WTC11 (cell line): ENCODE data around the gene CARS2.

Source experiments
- CREB1 ChIP-seq: sonication (generic); formaldehyde crosslinking; IDR thresholded peaks from 2 replicates; pipeline ENCODE4 v1.8.0; 2023; ENCODE audit warnings: mild to moderate bottlenecking, missing genetic modification reagents
- CTCF ChIP-seq: fragments of 200-600 bp; IDR thresholded peaks from 2 replicates; pipeline ENCODE4 v1.8.0; 2022; ENCODE audit warnings: antibody characterized with exemption
- ESRRA ChIP-seq: sonication (generic); formaldehyde crosslinking; IDR thresholded peaks from 2 replicates; pipeline ENCODE4 v1.8.1; 2022; ENCODE audit warnings: mild to moderate bottlenecking, missing genetic modification reagents, borderline replicate concordance
- GTF2I ChIP-seq: fragments of 250-450 bp; sonication (Bioruptor Pico); conservative IDR thresholded peaks from 2 replicates; pipeline ENCODE4 v1.4.0; 2021; ENCODE audit warnings: mild to moderate bottlenecking
- SP1 ChIP-seq: sonication (generic); formaldehyde crosslinking; conservative IDR thresholded peaks from 2 replicates; pipeline ENCODE4 v1.8.1; 2022; ENCODE audit warnings: missing genetic modification reagents
- TEAD4 ChIP-seq: sonication (generic); formaldehyde crosslinking; IDR thresholded peaks from 2 replicates; pipeline ENCODE4 v1.8.0; 2022; ENCODE audit warnings: mild to moderate bottlenecking, missing genetic modification reagents
- ZNF317 ChIP-seq: sonication (generic); formaldehyde crosslinking; IDR thresholded peaks from 2 replicates; pipeline ENCODE4 v1.8.1; 2023; ENCODE audit warnings: low read depth, mild to moderate bottlenecking, moderate library complexity, missing genetic modification reagents, borderline replicate concordance
- ZNF423 ChIP-seq: fragments of 250-450 bp; sonication (Bioruptor Pico); IDR thresholded peaks from 2 replicates; pipeline ENCODE4 v2.1.2; 2022; ENCODE audit warnings: mild to moderate bottlenecking, moderate library complexity
- TF ChIP-seq, protein P1 (sequence below): sonication (generic); formaldehyde crosslinking; IDR thresholded peaks from 2 replicates; pipeline ENCODE4 v1.8.1; 2022; ENCODE audit warnings: low read depth, missing genetic modification reagents, borderline replicate concordance

GRCh38 chr13:110702591-110703526 lies 3.1 kb downstream of the CARS2 start:
- TF ChIP-seq CTCF (no peak), ESRRA (CRISPR knock-in tag) (no peak), TEAD4 (CRISPR knock-in tag) (no peak), ZNF317 (CRISPR knock-in tag) (no peak), CREB1 (CRISPR knock-in tag) (no peak), SP1 (no peak), ZNF423 (CRISPR knock-in tag) (no peak), GTF2I (CRISPR knock-in tag) (no peak)
- TF ChIP-seq, protein P1, sequence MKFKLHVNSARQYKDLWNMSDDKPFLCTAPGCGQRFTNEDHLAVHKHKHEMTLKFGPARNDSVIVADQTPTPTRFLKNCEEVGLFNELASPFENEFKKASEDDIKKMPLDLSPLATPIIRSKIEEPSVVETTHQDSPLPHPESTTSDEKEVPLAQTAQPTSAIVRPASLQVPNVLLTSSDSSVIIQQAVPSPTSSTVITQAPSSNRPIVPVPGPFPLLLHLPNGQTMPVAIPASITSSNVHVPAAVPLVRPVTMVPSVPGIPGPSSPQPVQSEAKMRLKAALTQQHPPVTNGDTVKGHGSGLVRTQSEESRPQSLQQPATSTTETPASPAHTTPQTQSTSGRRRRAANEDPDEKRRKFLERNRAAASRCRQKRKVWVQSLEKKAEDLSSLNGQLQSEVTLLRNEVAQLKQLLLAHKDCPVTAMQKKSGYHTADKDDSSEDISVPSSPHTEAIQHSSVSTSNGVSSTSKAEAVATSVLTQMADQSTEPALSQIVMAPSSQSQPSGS (CRISPR knock-in tag), result no peak
